ENCODE measurements around the gene IGF1R. TPM values are rescaled to one million over a fixed set of nuclear protein-coding genes. Genes with fewer than 3 reads are reported as not detected.
"Not testable (repeated sequence)": the region's sequence is repeated elsewhere in the genome, so short reads cannot be mapped to it uniquely, and the experiment has no call there.

The IGF1R gene
- total RNA-seq, 1 donor from 2014 or later, result 131 TPM

- no peaks in the 10 kb centered on the region for H3K9me3 Mint-ChIP-seq (ENCODE audit: unreplicated experiment)
- no peak overlapping the region for H3K27ac Mint-ChIP-seq (ENCODE audit: unreplicated experiment)
- H3K4me3 Mint-ChIP-seq (ENCODE audit: unreplicated experiment), result no peak overlapping the region
- no peak for DNase-seq (ENCODE audit: low spot score)
- no peaks in the 10 kb centered on the region for H3K36me3 Mint-ChIP-seq (ENCODE audit: low read depth, unreplicated experiment)
- TF ChIP-seq, protein P1, sequence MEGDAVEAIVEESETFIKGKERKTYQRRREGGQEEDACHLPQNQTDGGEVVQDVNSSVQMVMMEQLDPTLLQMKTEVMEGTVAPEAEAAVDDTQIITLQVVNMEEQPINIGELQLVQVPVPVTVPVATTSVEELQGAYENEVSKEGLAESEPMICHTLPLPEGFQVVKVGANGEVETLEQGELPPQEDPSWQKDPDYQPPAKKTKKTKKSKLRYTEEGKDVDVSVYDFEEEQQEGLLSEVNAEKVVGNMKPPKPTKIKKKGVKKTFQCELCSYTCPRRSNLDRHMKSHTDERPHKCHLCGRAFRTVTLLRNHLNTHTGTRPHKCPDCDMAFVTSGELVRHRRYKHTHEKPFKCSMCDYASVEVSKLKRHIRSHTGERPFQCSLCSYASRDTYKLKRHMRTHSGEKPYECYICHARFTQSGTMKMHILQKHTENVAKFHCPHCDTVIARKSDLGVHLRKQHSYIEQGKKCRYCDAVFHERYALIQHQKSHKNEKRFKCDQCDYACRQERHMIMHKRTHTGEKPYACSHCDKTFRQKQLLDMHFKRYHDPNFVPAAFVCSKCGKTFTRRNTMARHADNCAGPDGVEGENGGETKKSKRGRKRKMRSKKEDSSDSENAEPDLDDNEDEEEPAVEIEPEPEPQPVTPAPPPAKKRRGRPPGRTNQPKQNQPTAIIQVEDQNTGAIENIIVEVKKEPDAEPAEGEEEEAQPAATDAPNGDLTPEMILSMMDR (IDR thresholded peaks at IDR 0.05; ENCODE audit: unreplicated experiment), result no peak
- H3K4me1 Mint-ChIP-seq (ENCODE audit: unreplicated experiment), result peaks cover 5% of the 10 kb centered on the region
- no peaks in the 10 kb centered on the region for H3K27me3 Mint-ChIP-seq (ENCODE audit: unreplicated experiment)
These were observed 30.9 kb upstream of the IGF1R start for GRCh38 chr15:98617328-98617980.

DNA sequence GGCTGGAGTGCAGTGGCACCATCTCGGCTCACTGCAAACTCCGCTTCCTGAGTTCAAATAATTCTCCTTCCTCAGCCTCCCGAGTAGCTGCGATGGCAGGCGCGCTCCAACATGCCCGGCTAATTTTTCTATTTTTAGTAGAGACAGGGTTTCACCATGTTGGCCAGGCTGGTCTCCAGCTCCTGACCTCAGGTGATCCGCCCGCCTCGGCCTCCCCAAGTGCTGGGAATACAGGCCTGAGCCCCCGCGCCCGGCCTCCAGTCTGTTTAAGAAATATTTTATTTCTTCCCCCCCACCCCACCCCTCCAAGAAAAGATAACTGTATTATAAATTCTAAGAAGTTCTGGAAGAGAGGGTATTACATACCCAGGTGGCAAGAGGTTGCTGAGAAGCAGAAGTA, 29.8 kb upstream of the IGF1R start:
- not testable (repeated sequence) for H3K27me3 Mint-ChIP-seq (ENCODE audit: unreplicated experiment); H3K9me3 Mint-ChIP-seq (ENCODE audit: unreplicated experiment); H3K4me1 Mint-ChIP-seq (ENCODE audit: unreplicated experiment); H3K36me3 Mint-ChIP-seq (ENCODE audit: low read depth, unreplicated experiment); H3K27ac Mint-ChIP-seq (ENCODE audit: unreplicated experiment); DNase-seq (ENCODE audit: low spot score); H3K4me3 Mint-ChIP-seq (ENCODE audit: unreplicated experiment)

DNA sequence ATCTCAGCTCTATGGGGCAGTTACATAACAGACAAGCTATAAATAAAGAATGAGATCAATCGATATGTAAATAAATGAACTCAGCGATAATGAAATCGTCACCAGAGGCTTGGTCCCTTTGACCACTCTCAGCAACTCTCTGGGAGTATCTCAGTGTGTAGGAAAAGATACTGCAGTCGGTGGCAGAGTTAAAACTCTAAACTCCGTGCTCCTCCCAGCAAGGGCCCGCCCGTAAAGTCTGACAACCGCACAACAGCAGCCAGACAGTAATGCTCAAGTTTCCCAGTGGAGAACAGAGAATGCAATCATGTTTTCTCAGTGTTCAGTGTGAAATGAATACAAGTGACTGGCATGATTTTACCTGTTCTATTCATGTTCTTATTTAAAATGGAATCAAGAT, 28.3 kb upstream of the IGF1R start:
- DNase-seq (ENCODE audit: low spot score), result no peak
- no peaks in the 10 kb centered on the region for H3K36me3 Mint-ChIP-seq (ENCODE audit: low read depth, unreplicated experiment)
- H3K27me3 Mint-ChIP-seq (ENCODE audit: unreplicated experiment), result no peaks in the 10 kb centered on the region
- no peaks in the 10 kb centered on the region for H3K9me3 Mint-ChIP-seq (ENCODE audit: unreplicated experiment)
- H3K27ac Mint-ChIP-seq (ENCODE audit: unreplicated experiment), result no peak overlapping the region
- no peak overlapping the region for H3K4me3 Mint-ChIP-seq (ENCODE audit: unreplicated experiment)
- no peaks in the 10 kb centered on the region for H3K4me1 Mint-ChIP-seq (ENCODE audit: unreplicated experiment)
- TF ChIP-seq, protein P1 (IDR thresholded peaks at IDR 0.05; ENCODE audit: unreplicated experiment), result no peak

- Mint-ChIP-seq H3K9me3 (ENCODE audit: unreplicated experiment) (no peaks in the 10 kb centered on the region), H3K4me3 (ENCODE audit: unreplicated experiment) (no peak overlapping the region), H3K4me1 (ENCODE audit: unreplicated experiment) (no peaks in the 10 kb centered on the region), H3K36me3 (ENCODE audit: low read depth, unreplicated experiment) (no peaks in the 10 kb centered on the region), H3K27ac (ENCODE audit: unreplicated experiment) (no peak overlapping the region), H3K27me3 (ENCODE audit: unreplicated experiment) (no peaks in the 10 kb centered on the region)
- TF ChIP-seq, protein P1 (IDR thresholded peaks at IDR 0.05; ENCODE audit: unreplicated experiment), result no peak
- DNase-seq (ENCODE audit: low spot score), result no peak
These were observed 27.3 kb upstream of the IGF1R start for GRCh38 chr15:98621021-98621420.

- Mint-ChIP-seq H3K36me3 (ENCODE audit: low read depth, unreplicated experiment) (no peaks in the 10 kb centered on the region), H3K27ac (ENCODE audit: unreplicated experiment) (no peak overlapping the region), H3K9me3 (ENCODE audit: unreplicated experiment) (no peaks in the 10 kb centered on the region), H3K4me3 (ENCODE audit: unreplicated experiment) (no peak overlapping the region), H3K27me3 (ENCODE audit: unreplicated experiment) (no peaks in the 10 kb centered on the region), H3K4me1 (ENCODE audit: unreplicated experiment) (no peaks in the 10 kb centered on the region)
- DNase-seq (ENCODE audit: low spot score), result no peak
- TF ChIP-seq, protein P1 (IDR thresholded peaks at IDR 0.05; ENCODE audit: unreplicated experiment), result no peak
These were observed 22.7 kb upstream of the IGF1R start for GRCh38 chr15:98625614-98626013.

All from endothelial cell (in vitro differentiated cells).